Activated T-cell treated with anti-CD3 and anti-CD28 coated beads, Interleukin-2, amount 50 U/mL, for 72 hours (primary cell): ENCODE results near the gene CHTOP. TPM values are rescaled to one million over a fixed set of nuclear protein-coding genes. Genes with fewer than 3 reads are reported as not detected.

Source experiments
- ATAC-seq, 2 donors: fragments of 150-1000 bp; cut with Tn5 transposase; replicated peaks in 1 of 2; 2 replicates each; pipeline ENCODE4 v1.10.0; 2021; ENCODE audit warnings: moderate library complexity in 2 of 2, mild to moderate bottlenecking in 1 of 2
- DNase-seq, 2 donors: peaks; one replicate each; pipeline ENCODE4 v3.0.0; 2021 to 2022; ENCODE audit warnings: mixed read lengths in 1 of 2
- H3K27ac Mint-ChIP-seq: one replicate; pipeline ENCODE4 v1.8.0; 2022; ENCODE audit warnings: mild to moderate bottlenecking, moderate library complexity, mixed read lengths
- H3K27me3 Mint-ChIP-seq: one replicate; pipeline ENCODE4 v1.8.0; 2022; ENCODE audit warnings: low read depth, mixed read lengths
- H3K36me3 Mint-ChIP-seq, 2 donors: one replicate each; pipeline ENCODE4 v1.8.0; 2022; ENCODE audit warnings: mixed read lengths in 2 of 2, mild to moderate bottlenecking in 1 of 2; ENCODE audit not compliant: insufficient read depth in 2 of 2
- H3K4me1 Mint-ChIP-seq: one replicate; pipeline ENCODE4 v1.8.0; 2022; ENCODE audit warnings: low read depth, mixed read lengths
- H3K4me3 Mint-ChIP-seq, 2 donors: one replicate each; pipeline ENCODE4 v1.8.0; 2022; ENCODE audit warnings: mild to moderate bottlenecking in 2 of 2, mixed read lengths in 2 of 2, moderate library complexity in 2 of 2
- H3K9me3 Mint-ChIP-seq, 2 donors: one replicate each; pipeline ENCODE4 v1.8.0; 2022; ENCODE audit warnings: mixed read lengths in 2 of 2
- total RNA-seq, 2 donors: library from RNA; stranded (reverse); gene quantifications; one replicate each; pipeline ENCODE4 v1.2.3, GENCODE V29; 2022

CHTOP gene
- total RNA-seq, 2 donors from 2014 or later, result 95.8 to 107 TPM

DNA sequence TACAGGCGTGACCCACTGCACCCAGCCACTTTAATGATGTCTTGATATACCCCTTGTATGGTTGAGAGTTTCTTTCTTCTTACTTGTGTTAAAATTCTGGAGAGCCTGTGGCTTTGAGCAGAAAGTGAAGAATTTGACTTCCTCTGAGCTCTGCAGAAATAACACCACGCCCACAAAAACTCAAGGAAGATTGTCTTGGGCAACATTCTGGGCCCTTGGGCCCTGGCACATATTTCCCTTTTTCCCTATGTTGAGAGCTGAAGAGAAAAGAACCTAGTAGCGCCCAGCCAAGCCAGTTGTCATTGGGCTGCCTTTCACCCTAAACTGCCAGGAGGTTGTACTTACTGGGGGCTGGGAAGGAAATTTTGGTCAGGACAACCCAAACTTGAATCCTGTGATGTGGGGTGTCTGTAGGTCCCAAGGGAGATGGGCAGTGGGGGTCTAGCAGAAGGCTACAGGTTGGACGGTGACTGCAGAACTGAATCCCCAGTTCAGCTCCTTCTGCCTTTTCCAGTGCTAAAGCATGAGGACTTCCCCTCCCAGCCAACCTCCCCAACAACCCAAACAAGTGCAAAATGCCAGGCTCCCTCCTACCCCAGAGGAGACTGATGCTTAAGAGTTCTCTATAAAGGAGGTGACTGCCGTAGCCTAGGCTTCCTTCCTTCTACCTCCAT is 12.9 kb downstream of the CHTOP start:
- Mint-ChIP-seq H3K36me3 (peaks cover 9 to 43% of the 10 kb centered on the region in 2 donors), H3K4me3 (no peak overlapping the region), H3K27ac (peak overlapping the region; percentile 31), H3K9me3 (no peaks in the 10 kb centered on the region), H3K4me1 (peaks cover 69% of the 10 kb centered on the region), H3K27me3 (no peaks in the 10 kb centered on the region)
- DNase-seq (no peak), ATAC-seq (no peak)

DNA sequence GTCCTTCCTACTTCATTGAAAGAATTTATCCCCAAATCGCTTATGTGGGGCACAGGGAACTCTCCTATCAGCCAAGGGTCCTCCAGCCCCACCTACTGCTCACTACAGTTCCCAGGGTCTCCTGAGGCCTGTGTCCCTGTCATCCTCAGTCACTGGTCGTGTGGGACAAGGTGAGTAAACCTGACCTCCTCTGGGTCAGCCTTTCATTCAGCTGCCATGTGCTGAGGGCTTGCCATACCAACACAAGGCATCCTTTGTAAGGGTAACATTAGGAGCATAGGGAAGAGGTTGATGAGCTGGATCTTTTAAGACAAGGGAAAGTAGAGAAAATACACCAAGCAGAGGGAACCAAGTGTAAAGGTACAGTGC is 13.5 kb downstream of the CHTOP start:
- Mint-ChIP-seq H3K4me3 (no peak overlapping the region), H3K4me1 (peaks cover 69% of the 10 kb centered on the region), H3K36me3 (peaks cover 9 to 39% of the 10 kb centered on the region in 2 donors), H3K27ac (no peak overlapping the region), H3K27me3 (no peaks in the 10 kb centered on the region), H3K9me3 (no peaks in the 10 kb centered on the region)
- no peak for DNase-seq
- ATAC-seq, result no peak

DNA sequence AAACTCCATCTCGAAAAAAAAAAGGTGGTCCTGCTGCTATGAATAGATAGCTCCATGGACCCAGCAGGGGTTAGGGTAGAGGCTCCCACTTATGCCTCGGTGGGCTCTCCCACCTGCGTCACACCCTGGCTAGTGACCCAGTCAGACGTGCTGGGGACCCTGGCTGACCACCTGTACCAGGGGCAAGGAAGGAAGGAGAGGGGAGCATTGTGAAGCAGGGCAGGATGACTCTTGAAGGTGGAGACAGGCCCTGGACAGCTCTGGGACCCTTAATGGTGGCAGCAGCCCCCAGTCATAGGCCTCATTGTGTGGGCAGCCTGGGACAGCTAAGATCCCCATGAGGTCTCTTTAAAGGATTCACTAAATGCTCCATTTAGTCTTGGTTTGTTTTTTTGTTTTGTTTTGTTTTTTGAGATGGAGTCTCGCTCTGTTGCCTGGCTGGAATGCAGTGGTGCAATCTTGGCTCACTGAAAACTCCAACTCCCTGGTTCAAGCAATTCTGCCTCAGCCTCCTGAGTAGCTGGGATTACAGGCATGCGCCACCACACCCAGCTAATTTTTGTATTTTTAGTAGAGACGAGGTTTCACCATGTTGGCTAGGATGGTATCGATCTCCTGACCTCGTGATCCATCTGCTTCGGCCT is 14.3 kb downstream of the CHTOP start:
- Mint-ChIP-seq H3K36me3 (peaks cover 9 to 35% of the 10 kb centered on the region in 2 donors), H3K9me3 (no peaks in the 10 kb centered on the region), H3K4me3 (no peak overlapping the region), H3K4me1 (peaks cover 65% of the 10 kb centered on the region), H3K27me3 (no peaks in the 10 kb centered on the region), H3K27ac (no peak overlapping the region)
- no peak for ATAC-seq
- no peak for DNase-seq

DNA sequence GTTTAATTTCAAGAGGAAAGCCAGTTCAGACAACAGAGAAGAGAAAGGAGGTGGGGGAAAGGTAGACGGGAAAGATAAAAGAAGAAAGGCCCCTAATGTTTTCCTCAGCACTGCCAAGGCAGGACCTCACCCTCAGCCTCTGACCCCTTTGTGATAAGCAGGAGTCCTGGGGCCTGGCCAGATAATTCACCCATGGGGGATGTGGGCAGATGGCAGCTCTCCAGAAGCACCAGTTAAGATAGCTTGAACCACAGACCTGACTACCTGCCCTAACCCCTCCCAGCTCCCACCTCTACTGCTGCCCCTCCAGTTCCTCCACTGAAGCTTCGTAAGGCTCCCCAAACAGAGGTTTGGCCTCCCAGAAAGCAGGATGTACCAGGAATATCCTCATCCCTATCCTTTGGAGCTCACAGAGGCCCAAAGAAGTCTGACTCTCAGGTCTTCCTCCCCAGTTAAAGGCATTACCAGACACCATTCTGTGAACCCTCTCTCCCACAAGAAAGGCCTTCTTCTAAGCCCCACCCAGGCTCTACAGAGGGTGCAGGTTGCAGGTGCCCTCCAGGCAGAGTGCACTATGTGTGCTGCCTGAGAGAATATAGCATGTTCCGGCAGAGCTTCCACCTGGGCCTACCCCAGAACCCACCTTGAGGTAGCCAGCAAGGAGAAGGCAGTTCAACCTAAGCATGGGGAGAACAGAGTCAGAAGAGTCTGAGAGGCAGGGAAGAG is 15.4 kb downstream of the CHTOP start:
- H3K27ac Mint-ChIP-seq, result peak overlapping the region; percentile 63
- DNase-seq, result no peak
- no peaks in the 10 kb centered on the region for H3K27me3 Mint-ChIP-seq
- peaks cover 6 to 24% of the 10 kb centered on the region in 2 donors for H3K36me3 Mint-ChIP-seq
- no peaks in the 10 kb centered on the region for H3K9me3 Mint-ChIP-seq
- ATAC-seq, result peak; percentile 25 to 28
- peaks cover 53% of the 10 kb centered on the region for H3K4me1 Mint-ChIP-seq
- no peak overlapping the region for H3K4me3 Mint-ChIP-seq

DNA sequence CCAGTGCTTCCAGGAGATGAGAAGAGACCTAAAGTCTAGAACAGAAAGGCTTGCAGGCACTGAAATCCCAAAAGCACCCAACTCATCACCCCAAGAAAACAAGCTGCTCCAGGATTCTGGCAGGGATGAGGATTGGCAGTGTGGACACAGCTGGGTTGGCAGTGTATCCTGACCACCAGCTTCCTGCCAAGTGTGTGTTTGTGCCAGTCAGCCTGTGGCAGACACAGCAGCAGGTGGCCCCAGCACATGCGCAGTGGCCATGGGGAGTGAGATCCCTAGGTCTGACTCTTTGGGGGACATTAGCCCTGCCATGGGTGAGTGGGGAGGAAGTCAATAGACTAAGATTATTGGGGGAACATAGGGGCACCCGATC is 16.0 kb downstream of the CHTOP start:
- peaks cover 48% of the 10 kb centered on the region for H3K4me1 Mint-ChIP-seq
- ATAC-seq, result peak; percentile 21 to 39
- H3K27ac Mint-ChIP-seq, result peak overlapping the region; percentile 63
- DNase-seq, result no peak
- no peaks in the 10 kb centered on the region for H3K27me3 Mint-ChIP-seq
- no peaks in the 10 kb centered on the region for H3K9me3 Mint-ChIP-seq
- H3K4me3 Mint-ChIP-seq, result no peak overlapping the region
- H3K36me3 Mint-ChIP-seq, result peaks cover 5 to 18% of the 10 kb centered on the region in 2 donors

DNA sequence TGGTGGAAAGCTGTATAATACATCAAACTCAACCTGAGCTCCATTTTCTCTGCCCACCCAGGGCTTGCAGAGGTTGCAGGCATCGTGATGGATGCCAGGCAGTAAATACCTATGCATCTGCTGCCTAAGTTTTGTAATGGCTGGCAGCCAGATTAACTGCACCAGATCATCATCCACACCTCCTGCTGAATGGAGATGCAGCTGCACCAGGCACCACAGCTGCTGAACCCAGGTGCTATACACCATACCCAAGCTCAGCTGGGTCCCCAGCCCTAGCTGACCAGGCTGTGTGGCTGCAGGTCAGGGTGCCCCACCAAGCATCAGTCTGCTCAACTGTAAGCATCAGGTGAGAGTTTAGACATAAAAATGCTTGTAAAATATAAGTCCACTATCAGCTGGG is 17.9 kb downstream of the CHTOP start:
- no peak for DNase-seq
- Mint-ChIP-seq H3K9me3 (no peaks in the 10 kb centered on the region), H3K4me1 (peaks cover 30% of the 10 kb centered on the region), H3K27ac (no peak overlapping the region), H3K36me3 (peaks cover 0 to 2% of the 10 kb centered on the region in 2 donors), H3K4me3 (no peak overlapping the region), H3K27me3 (no peaks in the 10 kb centered on the region)
- peak in 1 of 2 donors; percentile 14 for ATAC-seq

DNA sequence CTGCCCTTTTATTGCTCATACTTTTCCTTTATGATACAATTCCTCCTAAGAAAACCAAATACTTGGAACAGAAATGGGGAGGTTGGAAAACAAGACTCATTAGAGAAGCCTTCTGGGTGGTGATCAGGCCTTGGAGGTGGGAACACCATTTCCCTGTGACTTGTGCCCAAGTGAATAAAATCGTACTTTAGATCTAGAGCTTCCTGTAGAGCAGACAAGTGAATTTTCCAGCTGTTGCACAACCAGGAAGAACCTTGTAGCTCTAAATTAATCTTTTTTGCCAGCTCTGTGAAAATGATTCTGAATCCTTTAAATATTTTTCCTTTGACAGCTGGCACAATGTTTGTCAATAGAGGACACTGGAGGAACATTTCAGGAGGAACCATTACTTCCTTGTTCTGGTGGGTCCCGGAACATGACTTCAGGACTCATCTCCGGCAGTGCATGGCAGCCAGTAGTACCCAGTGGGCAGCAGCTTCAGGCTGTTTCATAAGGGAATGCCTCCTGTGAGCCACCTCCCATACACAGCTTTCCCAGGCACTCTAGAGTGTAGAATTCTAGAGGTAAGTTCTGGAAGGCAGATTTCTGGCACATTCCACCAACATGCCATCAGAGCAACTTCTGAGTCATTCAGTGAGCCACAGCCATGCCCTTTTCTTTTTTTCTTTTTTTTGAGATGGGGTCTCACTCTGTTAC is 19.1 kb downstream of the CHTOP start:
- H3K27ac Mint-ChIP-seq, result no peak overlapping the region
- DNase-seq, result no peak
- no peak overlapping the region for H3K4me3 Mint-ChIP-seq
- no peaks in the 10 kb centered on the region for H3K36me3 Mint-ChIP-seq
- H3K4me1 Mint-ChIP-seq, result peaks cover 22% of the 10 kb centered on the region
- ATAC-seq, result no peak
- no peaks in the 10 kb centered on the region for H3K9me3 Mint-ChIP-seq
- no peaks in the 10 kb centered on the region for H3K27me3 Mint-ChIP-seq

DNA sequence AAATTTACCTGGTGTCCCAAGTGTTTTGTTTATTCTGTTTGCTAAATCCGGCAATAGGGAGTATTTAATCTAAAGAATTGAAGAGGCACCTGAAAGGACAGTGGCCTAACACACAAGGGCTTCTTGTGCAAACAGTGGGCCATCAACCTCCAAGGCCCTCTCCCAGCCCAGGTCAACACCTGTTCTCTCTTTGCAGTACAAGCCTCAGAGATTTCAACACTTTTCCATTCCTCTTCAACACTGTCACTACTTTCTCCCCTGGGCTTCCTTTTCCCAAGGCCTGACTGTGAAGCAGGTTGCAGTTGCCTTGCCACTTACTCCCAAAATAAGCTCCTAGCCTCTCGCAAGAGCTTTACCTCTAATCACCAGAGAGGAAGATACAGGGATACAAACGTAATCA is 21.5 kb downstream of the CHTOP start:
- Mint-ChIP-seq H3K9me3 (no peaks in the 10 kb centered on the region), H3K36me3 (no peaks in the 10 kb centered on the region), H3K4me3 (no peak overlapping the region), H3K27ac (no peak overlapping the region), H3K27me3 (no peaks in the 10 kb centered on the region), H3K4me1 (peaks cover 20% of the 10 kb centered on the region)
- DNase-seq, result no peak
- no peak for ATAC-seq

DNA sequence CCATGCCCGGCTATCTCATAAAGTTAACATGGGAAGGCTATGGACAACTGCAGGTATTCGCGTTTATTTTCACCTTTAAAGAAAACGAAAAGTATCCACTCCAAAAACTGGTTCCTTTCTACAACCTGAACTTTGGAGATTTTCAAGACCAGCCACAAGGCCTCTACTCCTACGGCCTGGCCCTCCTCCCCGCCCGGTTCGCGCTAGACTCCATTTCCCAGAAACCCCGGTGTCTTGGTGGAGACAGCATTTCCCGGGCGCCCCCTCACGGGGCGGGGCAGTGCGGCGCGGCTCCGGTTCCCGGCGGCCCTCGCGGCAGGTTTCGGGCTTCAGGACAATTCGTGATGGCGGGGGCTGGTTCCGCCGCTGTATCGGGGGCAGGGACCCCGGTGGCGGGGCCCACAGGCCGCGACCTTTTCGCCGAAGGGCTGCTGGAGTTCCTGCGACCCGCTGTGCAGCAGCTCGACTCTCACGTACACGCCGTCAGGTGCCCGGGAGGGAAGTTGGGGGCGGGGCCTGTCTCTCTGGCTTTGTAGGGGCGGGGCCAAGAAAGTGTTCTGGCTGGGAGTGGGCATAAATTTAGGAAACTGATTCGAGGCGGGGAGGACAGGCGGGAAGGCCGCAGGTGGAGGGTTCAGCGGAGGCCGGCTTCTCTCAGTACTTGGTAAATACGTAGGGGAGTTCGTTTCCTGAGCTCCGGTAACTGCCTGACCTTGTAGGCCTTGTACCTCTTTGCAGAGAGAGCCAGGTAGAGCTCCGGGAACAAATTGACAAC is 24.7 kb downstream of the CHTOP start, which contains the start of gene SNAPIN:
Gene SNAPIN (plus strand): TSS at position 304 of the 775 bp plus-strand sequence. CDS start 41 bp downstream, at position 345.
- peak; percentile 94 for ATAC-seq
- Mint-ChIP-seq H3K27me3 (no peaks in the 10 kb centered on the region), H3K9me3 (no peaks in the 10 kb centered on the region), H3K4me1 (peaks cover 28% of the 10 kb centered on the region), H3K4me3 (peak within 1 kb of the TSS; percentile 90 to 97), H3K36me3 (peaks cover 1 to 20% of the 10 kb centered on the region in 2 donors), H3K27ac (peak within 1 kb of the TSS; percentile 85)
- DNase-seq, result peak; percentile 95

DNA sequence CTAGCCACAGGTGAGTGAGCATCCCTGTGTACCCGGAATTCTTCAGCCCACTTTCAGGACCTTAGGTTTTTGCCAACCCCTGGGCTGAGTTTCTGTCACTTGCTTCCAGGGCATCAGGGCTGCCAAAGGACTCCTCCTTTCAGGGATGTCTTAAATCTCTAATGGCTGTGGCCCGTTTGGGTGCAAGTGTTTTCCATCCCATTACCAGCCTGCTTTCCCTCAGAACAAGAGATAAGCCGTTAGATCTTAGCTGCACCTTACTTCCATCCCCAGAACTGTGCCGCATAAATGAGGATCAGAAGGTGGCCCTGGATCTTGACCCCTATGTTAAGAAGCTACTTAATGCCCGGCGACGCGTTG is 25.3 kb downstream of the CHTOP start:
- H3K27ac Mint-ChIP-seq, result peak overlapping the region; percentile 85
- ATAC-seq (no peak), DNase-seq (no peak)
- H3K4me3 Mint-ChIP-seq, result peak overlapping the region; percentile 90 to 97
- no peaks in the 10 kb centered on the region for H3K9me3 Mint-ChIP-seq
- H3K27me3 Mint-ChIP-seq, result no peaks in the 10 kb centered on the region
- peaks cover 1 to 22% of the 10 kb centered on the region in 2 donors for H3K36me3 Mint-ChIP-seq
- peaks cover 28% of the 10 kb centered on the region for H3K4me1 Mint-ChIP-seq

DNA sequence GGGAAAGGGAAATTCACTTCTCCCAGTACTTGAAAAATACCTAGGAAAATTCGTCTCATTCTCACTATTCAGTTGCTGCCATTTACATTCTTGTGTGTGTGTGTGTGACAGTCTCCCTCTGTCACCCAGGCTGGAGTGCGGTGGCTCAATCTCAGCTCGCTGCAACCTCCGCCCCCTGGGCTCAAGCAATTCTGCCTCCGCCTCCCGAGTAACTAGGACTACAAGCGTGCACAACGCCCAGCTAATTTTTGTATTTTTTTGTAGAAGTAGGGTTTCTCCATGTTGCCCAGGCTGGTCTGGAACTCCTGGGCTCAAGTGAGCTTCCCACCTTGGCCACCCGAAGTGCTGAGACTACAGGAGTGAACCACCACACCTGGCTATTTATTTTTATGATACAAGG is 25.8 kb downstream of the CHTOP start:
- Mint-ChIP-seq H3K27me3 (no peaks in the 10 kb centered on the region), H3K27ac (peak overlapping the region; percentile 85), H3K4me1 (peaks cover 28% of the 10 kb centered on the region)

DNA sequence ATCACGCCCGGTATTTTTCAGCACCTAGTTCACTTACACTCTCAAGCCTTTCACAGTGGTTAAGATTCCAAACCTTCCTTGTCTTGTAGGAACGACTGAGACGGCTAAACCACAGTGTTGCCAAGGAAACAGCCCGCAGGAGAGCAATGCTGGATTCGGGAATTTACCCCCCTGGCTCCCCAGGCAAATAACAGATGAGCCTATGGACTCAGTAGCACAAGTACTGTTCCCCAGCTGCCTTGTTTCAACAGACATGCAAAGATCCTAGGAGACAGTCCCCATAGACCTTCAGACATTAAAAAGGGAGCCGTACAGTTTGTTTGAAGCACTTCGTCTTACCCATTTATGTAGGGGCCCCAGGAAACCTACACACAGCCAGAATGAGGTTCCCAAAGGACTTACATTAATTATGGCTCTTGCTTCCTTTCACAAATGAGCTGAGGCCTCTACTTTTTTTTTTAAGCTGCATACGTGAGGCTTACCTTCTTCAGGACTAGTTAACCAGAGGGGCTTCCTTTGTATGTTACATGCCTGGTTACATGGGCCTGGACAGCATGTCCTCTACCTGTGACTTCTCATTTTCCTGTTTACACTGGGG is 27.3 kb downstream of the CHTOP start:
- Mint-ChIP-seq H3K36me3 (peaks cover 8 to 36% of the 10 kb centered on the region in 2 donors), H3K27me3 (no peaks in the 10 kb centered on the region), H3K4me3 (peak overlapping the region in 1 of 2 donors; percentile 29), H3K4me1 (peaks cover 30% of the 10 kb centered on the region), H3K9me3 (no peaks in the 10 kb centered on the region), H3K27ac (peak overlapping the region; percentile 74)
- DNase-seq (no peak), ATAC-seq (no peak)

More for the DNA sequence above, 25.8 kb downstream of the CHTOP start:
- peaks cover 1 to 22% of the 10 kb centered on the region in 2 donors for H3K36me3 Mint-ChIP-seq
- peak overlapping the region; percentile 90 to 97 for H3K4me3 Mint-ChIP-seq
- no peaks in the 10 kb centered on the region for H3K9me3 Mint-ChIP-seq
- ATAC-seq (no peak), DNase-seq (no peak)
